Right hindlimb (tissue), 1 donor: ENCODE results near the gene SLC35E4.
A peak's percentile ranks its signal among the peaks of the same experiment; 100 is the strongest.
"Not testable (repeated sequence)": the region's sequence is repeated elsewhere in the genome, so short reads cannot be mapped to it uniquely, and the experiment has no call there.

Experiments
- DNase-seq: peaks from one replicate; pipeline ENCODE4 v3.0.0-alpha.2; 2018

The SLC35E4 gene

DNA sequence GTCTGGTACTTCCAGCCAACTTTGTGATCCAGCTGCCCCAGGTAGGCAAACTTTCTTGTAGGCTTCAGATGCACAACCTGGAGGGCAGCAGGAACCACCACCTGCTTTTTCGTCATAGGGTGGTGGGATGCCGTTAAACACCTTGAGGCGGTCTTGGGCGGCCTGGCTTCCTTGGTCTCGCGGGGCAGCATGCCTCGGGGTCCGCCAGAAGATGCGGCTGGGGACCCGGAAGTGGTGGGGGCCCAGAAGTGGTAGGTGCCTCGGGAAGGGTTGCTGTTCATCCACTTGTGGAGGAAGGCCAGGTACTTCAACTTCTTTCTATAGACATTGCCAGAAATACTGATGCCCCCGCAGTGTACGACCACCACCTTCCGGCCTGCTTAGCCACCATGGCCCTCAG, 18.8 kb downstream of the SLC35E4 start:
- no peak for DNase-seq

DNA sequence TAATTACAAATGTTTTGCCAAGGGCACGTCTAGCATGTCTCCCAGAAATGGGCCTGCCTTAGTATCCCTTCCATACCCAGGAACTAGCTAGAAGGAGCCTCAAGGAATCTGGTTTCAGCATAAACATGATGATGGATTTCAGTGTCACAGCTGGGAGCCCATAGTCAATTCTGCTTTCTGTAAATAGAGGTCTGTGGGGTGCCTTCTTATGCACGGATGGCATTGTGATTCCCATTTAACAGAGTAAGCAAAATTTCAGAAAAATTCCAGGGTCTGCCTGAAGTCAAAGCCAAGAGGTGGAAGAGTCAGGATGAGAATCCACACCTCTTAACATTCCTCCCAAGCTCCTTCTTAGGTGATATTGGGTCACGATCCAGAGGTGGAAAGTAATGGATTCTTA, 20.0 kb downstream of the SLC35E4 start:
- no peak for DNase-seq

DNA sequence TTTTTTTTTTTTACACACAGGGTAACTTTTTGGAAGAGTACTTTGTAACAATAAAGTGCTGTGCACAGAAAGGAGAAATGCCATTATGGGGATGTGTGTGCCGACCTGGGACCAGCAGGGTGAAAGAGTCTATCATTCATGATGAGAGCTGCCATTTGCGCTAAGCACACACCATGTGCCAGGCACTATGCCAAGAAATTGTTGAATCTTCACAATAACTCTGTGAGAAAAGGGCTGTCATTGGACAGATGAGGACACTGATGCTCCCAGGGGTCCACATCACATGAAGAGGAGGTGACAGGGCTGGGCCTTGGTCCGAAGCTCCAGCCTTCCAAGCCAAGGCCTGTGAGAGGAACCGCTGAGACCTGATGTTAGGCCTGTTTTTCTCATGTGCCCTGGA, 26.5 kb downstream of the SLC35E4 start:
- no peak for DNase-seq

DNA sequence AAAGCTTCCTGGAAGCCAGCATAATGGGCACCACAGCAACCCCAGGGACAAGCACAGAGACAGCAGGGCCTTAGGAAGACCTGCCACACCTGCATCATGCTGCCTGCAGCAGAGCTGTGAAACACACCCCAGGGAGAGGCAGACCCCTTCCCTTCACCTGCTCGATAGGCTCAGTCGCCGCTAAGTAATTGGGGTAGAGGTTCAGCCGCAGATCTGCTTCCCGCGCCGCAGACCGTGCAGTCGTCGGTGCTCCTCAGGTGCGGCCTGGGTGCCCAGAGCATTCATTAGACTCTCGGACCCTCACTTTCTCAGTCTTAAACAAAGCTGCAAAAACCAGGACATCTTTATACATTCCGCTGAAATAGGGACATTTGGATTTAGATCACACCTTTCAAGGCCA, 29.2 kb downstream of the SLC35E4 start:
- DNase-seq: no peak

DNA sequence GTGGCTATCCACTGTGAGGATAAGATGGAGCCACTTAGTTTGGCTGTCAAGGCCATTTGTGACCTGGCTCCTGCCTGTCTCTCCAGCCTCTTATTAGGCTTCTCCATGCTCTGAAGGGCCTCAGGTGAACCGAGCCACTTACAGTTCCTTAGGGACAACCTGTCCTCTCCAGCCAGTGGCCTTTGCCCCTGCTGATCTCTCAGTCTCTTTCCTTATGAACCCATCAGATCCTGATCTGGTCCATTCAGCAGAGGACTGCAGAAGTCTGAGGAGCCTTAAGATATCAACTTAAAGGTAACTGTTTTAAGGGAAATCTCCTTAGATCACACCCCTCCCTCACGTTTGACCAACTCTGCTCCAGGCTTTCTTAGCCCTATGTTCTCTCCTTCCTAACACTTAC, 29.7 kb downstream of the SLC35E4 start:
- no peak for DNase-seq

DNA sequence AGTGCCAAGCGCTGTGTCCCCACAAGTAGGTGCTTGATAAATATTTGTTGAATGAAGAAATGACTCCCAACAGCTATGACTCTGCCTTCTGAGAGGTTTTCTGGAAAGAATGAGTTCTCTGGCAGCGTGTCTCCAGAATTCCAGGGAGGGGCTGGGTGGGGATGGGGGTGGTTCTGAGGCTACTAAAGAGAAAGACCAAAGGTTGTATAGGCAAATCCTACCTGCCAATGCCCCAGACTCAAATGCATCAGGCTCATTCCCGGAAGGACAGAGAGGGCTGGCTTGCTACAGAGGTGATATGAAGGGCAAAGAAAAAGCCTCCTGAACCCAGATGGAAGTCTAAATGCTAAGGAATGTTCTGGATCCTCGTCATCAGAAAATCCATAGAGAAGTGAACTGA, 30.2 kb downstream of the SLC35E4 start:
- DNase-seq: no peak

DNA sequence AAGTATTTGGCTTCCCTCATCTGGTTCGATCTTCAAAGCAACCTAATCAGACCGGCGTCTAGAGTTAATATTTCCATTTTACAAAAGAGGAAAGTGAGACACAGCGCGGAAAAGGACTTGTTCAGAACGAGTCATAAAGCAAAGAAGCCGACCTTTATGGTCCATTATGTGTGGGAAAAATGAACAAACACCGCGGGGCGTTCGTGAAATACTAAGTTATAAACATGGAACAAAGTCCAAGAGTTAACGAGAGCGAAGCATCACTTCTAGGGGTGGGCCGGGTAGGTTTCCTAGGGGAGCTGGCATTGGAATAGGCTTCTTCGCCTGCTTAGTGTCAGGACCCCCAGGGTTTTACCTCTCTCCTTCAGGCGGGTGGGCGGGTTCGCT, 31.5 kb downstream of the SLC35E4 start:
- no peak for DNase-seq

DNA sequence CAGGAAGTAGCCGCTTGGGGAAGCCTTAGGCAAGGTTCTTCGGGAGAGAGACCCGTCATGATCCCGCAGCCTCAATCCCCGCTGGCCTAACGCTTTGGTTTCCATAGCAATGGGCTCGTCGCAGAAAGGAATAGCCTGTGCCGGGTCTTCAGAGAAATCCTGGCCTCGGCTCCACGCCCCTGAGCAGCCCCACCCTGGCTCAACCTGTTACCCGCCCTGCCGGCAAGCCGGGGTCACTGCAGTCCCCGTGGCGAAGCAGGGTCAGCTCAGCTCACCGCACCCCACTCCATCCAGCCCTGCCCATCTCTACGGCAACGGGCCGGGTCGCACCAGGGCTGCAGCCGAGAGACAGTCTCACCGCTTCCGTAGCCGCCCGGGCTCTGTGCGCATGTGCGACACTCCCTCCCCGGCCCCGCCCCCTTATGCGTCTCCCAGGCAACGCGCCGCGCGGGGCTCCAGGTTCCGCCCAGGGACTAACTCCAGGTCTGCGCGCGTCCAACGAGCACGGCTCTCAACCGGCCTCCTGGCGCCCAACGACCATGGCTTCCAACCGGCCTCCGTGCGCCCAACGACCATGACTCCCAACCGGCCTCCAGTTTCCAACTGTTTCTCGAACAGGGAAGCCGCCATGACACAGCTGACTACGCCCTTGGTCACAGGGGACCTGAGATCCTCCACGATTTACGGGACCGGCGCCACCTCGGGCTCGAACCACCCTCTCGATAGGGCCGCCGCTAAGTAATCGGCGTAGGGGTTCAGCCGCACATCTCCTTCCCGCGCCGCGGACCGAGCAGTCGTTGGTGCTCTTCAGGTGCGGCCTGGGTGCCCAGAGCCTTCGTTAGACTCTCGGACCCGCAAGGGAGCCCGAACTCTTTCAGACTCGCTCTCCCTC, 32.2 kb downstream of the SLC35E4 start, which contains the start of gene DUSP18:
Gene DUSP18 (minus strand): TSS at position 382 of the 892 bp plus-strand sequence. CDS start 3,872 bp downstream, outside the sequence.
- peak; percentile 94 for DNase-seq

DNA sequence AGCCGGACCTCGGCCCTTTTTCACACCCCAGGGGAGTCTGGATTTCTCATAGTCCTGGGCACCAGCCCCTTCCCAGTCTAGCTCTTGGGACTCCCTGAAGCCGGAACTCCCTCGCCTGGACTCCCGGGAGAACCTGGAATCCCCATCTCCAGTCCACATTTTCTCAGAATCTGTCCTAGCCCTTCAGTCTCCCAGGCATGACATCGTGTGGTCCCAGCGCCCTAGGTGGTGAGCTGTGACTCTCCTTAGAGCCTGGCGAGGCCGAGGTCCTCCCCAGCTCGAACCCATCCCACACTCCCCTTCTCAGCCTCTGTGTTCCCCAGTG, 32.8 kb downstream of the SLC35E4 start:
- DNase-seq: no peak

DNA sequence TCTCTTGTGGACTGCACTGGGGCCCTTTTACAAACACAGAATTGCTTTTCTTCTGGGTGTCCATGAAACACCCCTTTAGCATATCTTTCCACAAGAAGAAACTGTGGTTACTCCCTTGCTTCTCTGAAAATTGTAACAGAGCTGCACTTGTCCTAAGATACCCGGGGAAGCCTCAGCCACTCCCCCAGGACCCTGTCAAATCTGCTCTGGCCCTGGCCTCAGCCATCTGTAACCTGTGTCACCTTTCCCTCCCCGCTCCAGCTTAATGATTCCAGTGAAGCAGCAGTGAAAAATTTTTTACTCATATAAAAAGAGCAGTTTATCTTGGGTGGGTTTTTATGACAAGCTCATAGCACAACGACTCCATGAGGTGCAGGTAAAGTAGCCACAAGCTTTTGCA, 35.5 kb downstream of the SLC35E4 start:
- DNase-seq: no peak

DNA sequence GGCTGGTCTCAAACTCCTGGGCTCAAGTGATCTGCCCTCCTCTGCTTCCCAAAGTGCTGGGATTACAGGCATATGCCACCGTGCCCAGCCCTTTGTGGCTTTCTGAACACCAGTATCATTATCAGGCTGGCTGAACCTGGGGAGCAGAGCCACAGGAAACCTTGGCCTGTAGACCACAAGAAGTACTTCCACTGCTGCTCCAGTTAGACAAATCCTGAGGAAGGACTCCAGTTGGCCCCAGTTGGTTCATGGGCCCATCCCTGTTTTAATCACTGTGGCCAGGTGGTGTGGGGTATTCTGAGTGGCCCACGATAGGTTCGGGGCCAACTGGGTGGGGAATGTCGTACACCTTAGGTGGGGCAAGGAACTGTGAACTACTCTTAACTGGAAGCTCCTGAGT, 37.6 kb downstream of the SLC35E4 start:
- no peak for DNase-seq

DNA sequence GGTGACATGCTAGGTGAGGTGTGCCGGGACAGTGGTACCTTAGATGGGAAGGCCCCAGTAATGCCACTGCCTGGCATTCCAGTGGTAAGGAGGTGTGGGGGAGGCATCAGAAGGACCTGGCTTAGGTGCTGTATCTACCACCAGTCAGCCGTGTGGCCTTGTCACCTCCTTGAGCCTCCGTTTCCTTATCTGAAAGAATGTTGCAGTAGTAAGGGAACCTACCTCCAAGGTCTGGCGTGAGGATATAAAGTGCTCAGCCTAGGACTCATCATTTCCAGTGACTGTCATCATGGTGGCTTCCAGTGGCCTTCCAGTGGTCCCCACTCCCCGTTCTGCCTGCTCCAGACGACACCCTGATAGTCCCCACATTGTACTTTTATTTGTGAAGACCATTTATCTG, 38.9 kb downstream of the SLC35E4 start:
- DNase-seq: no peak

DNA sequence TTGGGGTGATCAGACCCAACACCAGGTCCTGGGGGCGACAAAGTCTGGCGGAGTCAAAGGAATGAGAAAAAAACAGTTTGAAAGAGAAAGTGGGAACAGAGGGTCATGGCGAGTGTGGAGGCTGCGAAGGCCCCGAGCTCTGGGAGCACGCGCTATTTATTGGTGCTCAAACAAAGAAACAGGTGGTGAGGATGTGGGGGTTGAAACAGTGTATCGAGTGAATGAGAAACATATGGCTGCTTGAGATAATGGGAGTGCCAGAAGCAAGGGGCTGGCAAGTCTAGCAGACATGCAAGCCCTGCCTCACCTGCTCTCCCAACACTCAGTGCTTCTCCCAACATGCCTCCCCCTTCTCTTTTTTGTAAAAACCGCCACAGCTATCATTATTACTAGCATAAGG, 39.9 kb downstream of the SLC35E4 start:
- no peak for DNase-seq

DNA sequence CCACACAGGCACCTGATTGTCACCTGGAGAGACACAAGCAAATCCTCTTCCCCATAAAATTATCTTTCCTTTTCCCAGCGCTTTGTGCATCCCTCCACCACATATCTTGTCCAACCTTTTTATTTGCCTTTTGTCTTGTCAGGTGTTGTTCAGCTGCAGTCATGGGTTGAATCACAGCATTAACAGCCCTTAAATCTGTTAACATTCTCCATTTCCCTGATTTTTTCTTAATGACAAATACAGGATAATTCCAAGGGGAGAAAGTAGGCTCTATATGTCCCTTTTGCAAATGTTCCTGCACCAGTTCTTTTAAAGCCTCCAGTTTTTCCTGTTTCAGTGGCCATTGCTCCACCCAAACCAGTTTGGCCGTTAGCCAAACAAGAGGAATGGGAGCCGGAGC, 41.0 kb downstream of the SLC35E4 start:
- DNase-seq: not testable (repeated sequence)

DNA sequence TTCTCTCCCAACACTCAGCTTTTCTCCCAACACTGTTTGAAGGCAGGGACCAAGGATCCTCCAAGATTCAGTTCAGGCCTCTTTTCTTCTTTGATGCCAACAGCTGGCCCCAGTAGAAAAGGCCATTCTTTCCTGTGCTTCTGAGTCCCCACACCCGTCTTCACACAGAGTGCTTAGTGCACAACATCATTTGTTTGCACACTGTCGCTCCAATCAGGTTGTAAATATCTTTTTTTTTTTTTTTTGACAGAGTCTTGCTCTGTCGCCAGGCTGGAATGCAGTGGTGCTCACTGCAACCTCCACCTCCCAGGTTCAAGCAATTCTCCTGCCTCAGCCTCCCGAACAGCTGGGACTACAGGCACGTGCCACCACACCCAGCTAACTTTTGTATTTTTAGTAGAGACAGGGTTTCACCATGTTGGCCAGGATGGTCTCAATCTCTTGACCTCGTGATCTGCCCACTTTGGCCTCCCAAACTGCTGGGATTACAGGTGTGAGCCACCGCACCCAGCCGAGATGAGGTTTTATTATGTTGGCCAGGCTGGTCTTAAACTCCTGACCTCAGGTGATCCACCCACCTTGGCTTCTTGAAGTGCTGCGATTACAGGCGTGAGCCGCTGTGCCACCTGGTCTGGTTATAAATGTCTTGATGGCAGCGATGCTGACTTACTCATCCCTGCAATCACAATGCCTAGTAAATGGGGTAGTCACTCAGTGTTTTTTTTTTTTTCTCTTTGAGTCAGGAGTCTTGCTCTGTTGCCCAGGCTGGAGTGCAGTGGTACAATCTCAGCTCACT, 44.5 kb downstream of the SLC35E4 start:
- DNase-seq: not testable (repeated sequence)

DNA sequence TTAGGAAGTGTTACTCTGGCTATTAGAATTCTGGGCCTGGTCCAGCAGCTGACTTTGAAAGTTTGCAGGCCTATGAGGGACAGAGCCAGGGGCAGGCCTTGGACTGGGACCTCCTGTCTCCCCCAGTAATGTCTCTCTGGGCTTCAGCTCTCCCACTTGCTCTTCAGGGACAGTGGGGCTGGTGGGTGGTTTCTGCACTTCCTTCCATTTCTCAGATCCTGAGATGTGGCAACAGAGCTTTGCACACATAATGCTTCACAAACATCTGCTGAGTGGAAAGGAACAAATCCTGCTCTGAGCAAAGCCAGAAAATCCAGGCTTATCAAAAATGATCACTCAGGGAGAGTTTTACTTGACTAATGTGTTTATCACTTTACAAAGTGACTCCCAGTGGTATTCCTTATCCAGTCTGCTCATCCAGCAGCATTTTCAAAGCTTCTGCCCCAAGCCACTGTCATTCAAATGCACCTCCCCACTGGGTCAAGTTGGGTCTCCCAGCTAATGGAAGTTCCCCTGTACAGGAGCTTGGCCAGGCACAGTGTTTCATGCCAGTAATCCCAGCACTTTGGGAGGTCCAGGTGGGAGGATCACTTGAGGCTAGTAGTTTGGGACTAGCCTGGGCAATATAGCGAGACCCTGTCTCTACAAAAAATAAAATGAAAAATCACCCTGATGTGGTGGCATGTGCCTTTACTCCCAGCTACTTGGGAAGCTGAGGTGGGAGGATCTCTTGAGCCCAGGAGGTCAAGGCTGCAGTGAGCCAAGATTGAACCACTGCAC, 45.6 kb downstream of the SLC35E4 start:
- no peak for DNase-seq

DNA sequence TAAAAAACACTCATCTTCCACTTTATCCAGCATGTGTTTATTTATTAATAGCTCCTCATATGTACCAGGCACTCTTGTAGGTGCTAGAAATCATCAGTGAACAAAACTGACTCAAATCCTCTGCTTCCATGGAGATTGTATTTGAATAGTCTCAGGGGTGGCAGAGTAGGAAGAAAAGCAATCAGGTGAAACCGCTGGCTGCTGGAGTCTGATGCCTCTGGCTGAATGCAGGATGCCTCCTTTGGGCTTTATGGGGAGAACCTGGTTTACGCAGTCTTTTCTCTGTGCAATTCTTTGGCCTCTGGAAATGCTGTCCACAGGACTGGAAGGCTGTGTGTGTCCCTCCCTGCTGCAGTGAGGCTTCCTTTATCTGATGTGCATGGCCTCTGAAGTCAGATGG, 46.2 kb downstream of the SLC35E4 start:
- no peak for DNase-seq

DNA sequence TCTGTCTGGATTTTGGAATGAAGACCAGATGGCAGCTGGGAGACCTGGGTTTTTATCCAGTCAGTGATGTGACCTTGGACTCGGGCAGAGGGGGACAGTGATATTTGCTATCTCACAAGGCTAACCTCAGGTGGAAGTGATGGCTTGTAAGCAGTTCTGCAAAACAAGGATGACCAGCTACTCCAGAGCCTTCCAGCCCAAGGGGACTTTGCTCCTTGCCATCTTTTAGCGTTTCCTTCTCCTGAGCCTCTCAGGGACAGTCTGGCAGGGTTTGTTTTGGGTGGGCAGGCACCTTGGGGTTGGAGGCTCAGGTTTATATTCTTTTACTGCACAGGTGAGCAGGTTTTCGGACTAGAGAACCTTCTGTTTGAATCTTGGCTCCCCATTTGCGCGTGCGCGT, 49.6 kb downstream of the SLC35E4 start:
- no peak for DNase-seq

DNA sequence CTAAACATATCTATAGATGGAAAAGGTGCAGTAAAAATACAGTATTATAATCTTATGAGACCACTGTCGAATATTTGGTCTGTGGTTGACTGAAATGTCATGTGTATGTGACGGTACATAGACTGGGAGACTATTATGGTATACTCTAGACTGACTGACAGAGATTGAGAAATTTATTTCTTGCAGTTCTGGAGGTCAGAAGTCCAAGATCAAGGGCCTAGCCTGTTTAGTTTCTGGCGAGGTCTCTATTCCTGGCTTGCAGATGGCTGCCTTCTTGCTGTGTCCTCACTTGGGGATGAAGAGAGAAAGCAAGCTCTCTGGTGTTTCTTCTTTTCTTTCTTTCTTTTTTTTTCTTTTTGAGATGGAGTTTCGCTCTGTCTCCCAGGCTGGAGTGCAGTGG, 51.8 kb downstream of the SLC35E4 start:
- no peak for DNase-seq

DNA sequence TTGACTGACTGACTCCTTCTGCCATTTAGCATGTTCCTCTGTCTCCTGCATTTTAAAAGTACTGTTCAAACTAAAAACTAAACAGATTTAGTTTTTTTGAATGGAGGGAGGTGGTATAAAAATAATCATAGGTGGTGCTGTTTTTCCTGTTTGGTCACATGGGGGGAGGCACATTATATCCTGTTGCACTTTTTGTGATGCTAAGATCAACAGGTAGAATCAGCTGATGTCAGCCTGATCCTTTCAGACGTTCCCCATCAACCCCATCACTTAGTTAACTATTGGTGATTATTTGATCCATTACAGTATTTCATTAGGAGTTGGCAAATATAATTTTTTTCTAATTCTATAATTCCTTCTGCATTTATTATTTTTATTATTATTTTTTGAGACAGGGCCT, 54.0 kb downstream of the SLC35E4 start:
- no peak for DNase-seq

DNA sequence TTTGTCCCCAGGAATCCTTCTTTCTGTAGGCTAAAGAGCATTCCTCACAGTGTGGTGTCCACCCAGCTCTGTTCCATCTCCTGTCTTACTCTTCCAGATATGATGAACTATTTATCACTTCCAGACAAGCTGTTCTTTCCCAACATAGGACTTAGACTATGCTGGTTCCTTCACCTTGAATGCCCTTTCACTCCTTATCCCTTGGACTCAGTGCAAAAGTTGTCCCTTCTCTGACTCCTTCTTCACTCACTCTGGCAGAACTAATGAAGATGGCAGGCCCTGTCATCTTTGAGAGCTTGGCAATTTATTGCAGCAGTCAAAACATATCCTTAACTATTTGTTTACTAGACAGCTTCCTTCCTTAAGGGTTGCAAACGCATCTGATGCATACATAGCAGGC, 55.6 kb downstream of the SLC35E4 start:
- DNase-seq: no peak

DNA sequence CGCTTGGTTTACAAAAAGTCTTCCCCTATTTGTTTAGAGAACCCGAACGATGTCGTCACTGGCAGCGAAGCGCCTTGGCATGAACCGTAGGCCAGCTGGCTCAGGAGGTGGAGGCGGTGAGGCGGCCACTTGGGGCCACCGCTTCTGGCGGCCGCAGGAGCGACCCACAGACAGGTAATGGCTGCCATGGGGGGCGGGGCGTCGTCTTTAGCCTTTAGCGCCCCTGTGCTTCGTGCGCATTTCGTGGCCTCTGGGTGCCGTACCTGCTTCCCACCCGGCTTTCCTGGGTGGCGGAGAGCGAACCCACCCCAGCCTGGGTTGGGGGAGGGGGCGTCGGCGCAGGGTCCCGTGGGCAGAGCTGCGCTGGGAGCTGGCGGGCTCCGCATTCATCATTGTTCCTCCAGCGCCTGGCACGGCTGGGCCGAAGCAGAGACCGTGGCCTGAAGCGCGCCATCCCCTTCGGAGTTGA, 58.6 kb downstream of the SLC35E4 start:
- DNase-seq: peak; percentile 57

DNA sequence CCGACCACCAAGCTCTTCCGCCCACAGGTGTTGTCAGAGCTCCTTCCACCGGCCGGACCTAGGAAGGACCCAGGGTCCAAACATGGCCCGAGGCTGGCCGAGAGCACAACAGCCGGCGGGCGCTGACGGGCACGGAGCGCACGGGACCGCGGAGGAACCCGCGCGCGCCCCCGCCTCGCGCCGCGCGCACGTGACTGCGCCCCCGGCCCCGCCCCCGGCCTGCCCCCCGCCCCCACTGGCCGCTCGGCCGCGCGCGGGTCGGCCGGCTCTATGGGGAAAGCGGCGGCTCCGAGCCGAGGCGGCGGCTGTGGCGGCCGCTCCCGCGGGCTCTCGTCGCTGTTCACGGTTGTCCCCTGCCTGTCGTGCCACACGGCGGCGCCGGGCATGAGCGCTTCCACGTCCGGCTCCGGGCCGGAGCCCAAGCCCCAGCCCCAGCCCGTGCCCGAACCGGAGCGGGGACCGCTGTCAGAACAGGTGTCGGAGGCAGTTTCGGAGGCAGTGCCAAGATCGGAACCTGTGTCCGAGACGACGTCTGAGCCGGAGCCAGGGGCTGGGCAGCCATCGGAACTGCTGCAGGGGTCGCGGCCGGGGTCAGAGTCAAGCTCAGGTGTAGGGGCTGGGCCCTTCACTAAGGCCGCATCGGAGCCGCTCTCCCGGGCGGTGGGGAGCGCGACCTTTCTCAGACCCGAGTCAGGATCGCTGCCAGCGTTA, 59.2 kb downstream of the SLC35E4 start, which contains the start of gene OSBP2:
Gene OSBP2 (plus strand): TSS at position 235 of the 711 bp plus-strand sequence. CDS start 36 bp downstream, at position 271.
- peak; percentile 36 for DNase-seq
